IMR-90 (cell line): ENCODE measurements around the gene PDGFA. TPM values are rescaled to one million over a fixed set of nuclear protein-coding genes. Genes with fewer than 3 reads are reported as not detected.

Source experiments
- ATAC-seq: fragments of 200-7000 bp; cut with Tn5 transposase; 2 replicates; pipeline ENCODE4 v1.9.1; 2020; ENCODE audit warnings: low read depth, mild to moderate bottlenecking, moderate library complexity
- BruUV-seq: library from RNA; stranded (reverse); fragments of 400-500 nt; replicated peaks from 2 replicates; lab custom pipeline; 2021; lab: Mats Ljungman, UMichigan
- CTCF ChIA-PET: fragments of 300-600 bp; formaldehyde crosslinking; extraction: SDS; loops from one replicate; lab custom pipeline; 2021; ENCODE audit warnings: antibody characterized with exemption; lab: Yijun Ruan, JAX
- POLR2A ChIA-PET: fragments of 300-600 bp; sonication (Branson Sonifier 250); formaldehyde crosslinking; loops from one replicate; lab custom pipeline; 2022; ENCODE audit warnings: antibody characterized with exemption; ENCODE audit not compliant: unreplicated experiment; lab: Charles Lee
- DNase-seq: peaks from one replicate; pipeline ENCODE4 v3.0.0; 2013
- H2AFZ ChIP-seq: replicated peaks from 2 replicates; pipeline ENCODE3; 2013; ENCODE audit warnings: low read length, mild to moderate bottlenecking; ENCODE audit not compliant: poor library complexity
- H2AK5ac ChIP-seq: 2 replicates; pipeline ENCODE4 v1.6.1; 2013; ENCODE audit warnings: low read depth, low read length, inconsistent platforms
- H2AK9ac ChIP-seq: replicated peaks from 2 replicates; pipeline ENCODE3; 2013; ENCODE audit warnings: mild to moderate bottlenecking, low read depth, low read length, moderate library complexity; ENCODE audit not compliant: poor library complexity
- H2BK120ac ChIP-seq: 2 replicates; pipeline ENCODE4 v1.6.1; 2013; ENCODE audit warnings: low read depth, low read length, inconsistent platforms
- H2BK15ac ChIP-seq: 3 replicates; pipeline ENCODE4 v1.6.1; 2013; ENCODE audit warnings: low read depth, low read length, inconsistent platforms
- H2BK20ac ChIP-seq: 2 replicates; pipeline ENCODE4 v1.6.1; 2013; ENCODE audit warnings: low read depth, mild to moderate bottlenecking, inconsistent platforms, low read length, moderate library complexity
- H2BK5ac ChIP-seq: 2 replicates; pipeline ENCODE4 v1.6.1; 2013; ENCODE audit warnings: mild to moderate bottlenecking, low read depth, low read length, inconsistent platforms; ENCODE audit not compliant: poor library complexity, severe bottlenecking
- H3K14ac ChIP-seq: replicated peaks from 2 replicates; pipeline ENCODE4 v1.6.1; 2013; ENCODE audit warnings: low read depth, low read length, inconsistent platforms
- H3K18ac ChIP-seq: 2 replicates; pipeline ENCODE4 v1.6.1; 2013; ENCODE audit warnings: low read depth, low read length, control low read depth
- H3K23ac ChIP-seq: 2 replicates; pipeline ENCODE4 v1.6.1; 2013; ENCODE audit warnings: low read depth, low read length, inconsistent platforms
- H3K27ac ChIP-seq: 2 replicates; pipeline ENCODE4 v1.5.1; 2013; ENCODE audit warnings: mild to moderate bottlenecking, control low read depth, low read length; ENCODE audit not compliant: insufficient read depth
- H3K27me3 ChIP-seq: 2 replicates; pipeline ENCODE4 v1.6.1; 2013; ENCODE audit warnings: low read length; ENCODE audit not compliant: control insufficient read depth, insufficient read depth
- H3K36me3 ChIP-seq: 2 replicates; pipeline ENCODE4 v1.6.1; 2013; ENCODE audit warnings: low read length, mixed read lengths; ENCODE audit not compliant: control insufficient read depth, insufficient read depth
- H3K4ac ChIP-seq: 2 replicates; pipeline ENCODE4 v1.6.1; 2013; ENCODE audit warnings: low read depth, low read length, inconsistent platforms
- H3K4me1 ChIP-seq: 2 replicates; pipeline ENCODE4 v1.6.1; 2013; ENCODE audit warnings: low read length, mixed read lengths; ENCODE audit not compliant: control insufficient read depth, insufficient read depth
- H3K4me2 ChIP-seq: 2 replicates; pipeline ENCODE4 v1.6.1; 2013; ENCODE audit warnings: low read depth, mild to moderate bottlenecking, control low read depth, low read length, moderate library complexity
- H3K4me3 ChIP-seq: 2 replicates; pipeline ENCODE4 v1.5.1; 2013; ENCODE audit warnings: low read depth, mild to moderate bottlenecking, control low read depth, low read length, moderate library complexity; ENCODE audit not compliant: insufficient read depth
- H3K56ac ChIP-seq: 2 replicates; pipeline ENCODE4 v1.6.1; 2013; ENCODE audit warnings: low read length, inconsistent platforms; ENCODE audit not compliant: insufficient read depth; ENCODE audit errors: extremely low read depth
- H3K79me1 ChIP-seq, 2 experiments: 2 replicates each; pipeline ENCODE4 v1.6.1; 2013; ENCODE audit warnings: low read length in 2 of 2, inconsistent platforms in 1 of 2, low read depth in 1 of 2
- H3K9ac ChIP-seq: 2 replicates; pipeline ENCODE4 v1.6.1; 2013; ENCODE audit warnings: low read depth, low read length, control low read depth
- H3K9me1 ChIP-seq: 2 replicates; pipeline ENCODE4 v1.6.1; 2013; ENCODE audit warnings: low read length, inconsistent platforms; ENCODE audit not compliant: insufficient read depth
- H3K9me3 ChIP-seq: 2 replicates; pipeline ENCODE4 v1.6.1; 2013; ENCODE audit warnings: low read length; ENCODE audit not compliant: control insufficient read depth, insufficient read depth
- H4K20me1 ChIP-seq: 2 replicates; pipeline ENCODE4 v1.6.1; 2013; ENCODE audit warnings: low read length, inconsistent platforms; ENCODE audit not compliant: insufficient read depth
- H4K5ac ChIP-seq: 2 replicates; pipeline ENCODE4 v1.6.1; 2013; ENCODE audit warnings: mild to moderate bottlenecking, low read depth, low read length, control low read depth
- H4K8ac ChIP-seq, 2 experiments: 2 replicates each; pipeline ENCODE4 v1.6.1; 2013; ENCODE audit warnings: low read depth in 2 of 2, low read length in 2 of 2, control low read depth in 1 of 2, inconsistent platforms in 1 of 2
- H4K91ac ChIP-seq: 2 replicates; pipeline ENCODE4 v1.6.1; 2013; ENCODE audit warnings: low read depth, low read length, inconsistent platforms; ENCODE audit not compliant: insufficient read depth
- BHLHE40 ChIP-seq: fragments of 150-350 bp; IDR thresholded peaks from 2 replicates; pipeline ENCODE4 v1.6.1; 2016; ENCODE audit warnings: mild to moderate bottlenecking, low read depth, low read length
- CEBPB ChIP-seq: IDR thresholded peaks from 2 replicates; pipeline ENCODE4 v1.6.1; 2012; ENCODE audit warnings: low read depth, low read length, improper control_type of control experiment
- CHD1 ChIP-seq: IDR thresholded peaks from 2 replicates; pipeline ENCODE4 v1.6.1; 2012; ENCODE audit warnings: low read depth, low read length, improper control_type of control experiment
- CTCF ChIP-seq: conservative IDR thresholded peaks from 2 replicates; pipeline ENCODE4 v1.5.1; 2012; ENCODE audit warnings: mild to moderate bottlenecking, low read depth, low read length, improper control_type of control experiment
- FOS ChIP-seq: fragments of 150-350 bp; IDR thresholded peaks from 2 replicates; pipeline ENCODE4 v1.6.1; 2016; ENCODE audit warnings: low read depth, low read length
- MAFK ChIP-seq: IDR thresholded peaks from 2 replicates; pipeline ENCODE4 v1.6.1; 2012; ENCODE audit warnings: low read depth, low read length, improper control_type of control experiment
- MAZ ChIP-seq: IDR thresholded peaks from 2 replicates; pipeline ENCODE4 v1.6.1; 2012; ENCODE audit warnings: low read depth, mild to moderate bottlenecking, low read length, improper control_type of control experiment, moderate library complexity, borderline replicate concordance
- MXI1 ChIP-seq: IDR thresholded peaks from 2 replicates; pipeline ENCODE4 v1.6.1; 2012; ENCODE audit warnings: low read depth, mild to moderate bottlenecking, low read length, moderate library complexity, borderline replicate concordance
- NFE2L2 ChIP-seq: fragments of 150-350 bp; IDR thresholded peaks from 2 replicates; pipeline ENCODE4 v1.6.1; 2016; ENCODE audit warnings: low read depth, mild to moderate bottlenecking, low read length
- POLR2A ChIP-seq: IDR thresholded peaks from 2 replicates; pipeline ENCODE4 v1.6.1; 2012; ENCODE audit warnings: mild to moderate bottlenecking, low read depth, low read length
- RAD21 ChIP-seq: IDR thresholded peaks from 2 replicates; pipeline ENCODE4 v1.6.1; 2012; ENCODE audit warnings: low read length, improper control_type of control experiment
- RCOR1 ChIP-seq: IDR thresholded peaks from 2 replicates; pipeline ENCODE4 v1.6.1; 2012; ENCODE audit warnings: mild to moderate bottlenecking, low read length, improper control_type of control experiment; ENCODE audit not compliant: insufficient replicate concordance
- RFX5 ChIP-seq: IDR thresholded peaks from 2 replicates; pipeline ENCODE4 v1.8.0; 2012; ENCODE audit warnings: low read depth, mild to moderate bottlenecking, low read length, moderate library complexity
- SMC3 ChIP-seq: fragments of 150-350 bp; IDR thresholded peaks from 2 replicates; pipeline ENCODE4 v1.6.1; 2016; ENCODE audit warnings: low read depth, mild to moderate bottlenecking, antibody characterized with exemption, low read length, moderate library complexity
- WGBS, 2 experiments: methylation state at CpG; one replicate each; pipeline versions ENCODE4 v1.1.5 to v1.1.7; 2013; ENCODE audit warnings: missing lambda C conversion rate in 2 of 2; ENCODE audit not compliant: insufficient read length in 1 of 2; ENCODE audit errors: extremely low coverage in 2 of 2; 5-methylcytosine and 5-hydroxymethylcytosine counted together
- dilution Hi-C: fragments of 300-500 bp; cut with HindIII; formaldehyde crosslinking; loops from one replicate; pipeline ENCODE4 v1.14.3; 2018; ENCODE audit warnings: low sequenced_read_pairs; ENCODE audit not compliant: unreplicated experiment
- in situ Hi-C: fragments of 300-500 bp; cut with MboI; formaldehyde crosslinking; loops from 3 replicates; pipeline ENCODE4 v1.14.3; 2019; ENCODE audit warnings: low sequenced_read_pairs, inconsistent platforms, mixed read lengths
- intact Hi-C: fragments of 100-400 bp; cut with micrococcal nuclease; formaldehyde crosslinking; loops from 2 replicates; pipeline ENCODE4 v1.10.0; 2022
- polyA plus RNA-seq, 3 experiments: library from polyadenylated mRNA; depleted of rRNA; stranded (reverse); fragments of >200 nt; gene quantifications; 2 replicates each; pipeline ENCODE4 v1.2.3, GENCODE V29; 2012; ENCODE audit warnings: low replicate concordance in 1 of 3
- total RNA-seq: library from RNA; depleted of rRNA; stranded (reverse); fragments of >200 nt; gene quantifications from 2 replicates; pipeline ENCODE4 v1.2.3, GENCODE V29; 2012
- TF ChIP-seq, protein P1 (sequence below): fragments of 150-350 bp; IDR thresholded peaks from 2 replicates; pipeline ENCODE4 v1.6.1; 2016; ENCODE audit warnings: low read depth, mild to moderate bottlenecking, low read length, moderate library complexity, borderline replicate concordance

PDGFA gene
- total and polyA plus RNA-seq, 2 of the 4 experiments (the other 2 are of a cell fraction): 3.3 to 3.8 TPM

DNA sequence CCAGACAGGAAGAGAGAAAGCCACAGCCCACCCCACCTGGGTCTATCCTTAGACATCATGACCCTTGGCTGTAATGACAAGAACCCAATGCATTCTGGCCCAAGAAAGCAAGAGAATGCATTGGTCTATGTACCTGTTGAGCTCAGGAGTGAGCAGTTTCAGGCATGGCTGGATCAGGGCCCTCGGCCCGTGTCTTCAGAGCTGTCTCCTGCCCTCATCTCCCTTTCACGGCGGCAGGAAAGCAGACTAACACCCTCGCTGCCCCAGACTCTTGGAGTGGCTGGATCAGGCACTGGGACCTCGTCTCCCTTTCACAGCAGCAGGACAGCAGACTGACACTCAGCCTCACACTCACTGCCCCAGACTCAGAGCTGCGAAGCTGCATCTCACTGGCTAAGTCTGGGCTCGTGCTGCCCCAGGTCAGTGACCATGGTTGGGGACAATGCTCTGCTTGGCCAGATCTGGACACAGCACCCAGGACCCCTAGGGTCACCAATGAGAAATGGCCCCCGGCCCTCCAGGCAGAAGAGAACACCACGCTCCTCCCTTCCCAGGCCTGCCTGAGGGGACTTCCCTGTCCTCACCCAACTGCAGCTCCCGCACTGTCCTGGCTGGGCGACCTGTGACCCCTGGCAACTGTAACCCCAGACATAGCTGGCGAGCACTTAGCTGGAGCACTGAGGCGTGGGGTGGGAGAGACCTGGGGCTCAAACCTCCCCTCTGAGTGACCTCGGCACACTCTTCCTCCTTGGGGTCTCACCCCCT, 12.9 kb upstream of the PDGFA start:
- H2BK15ac ChIP-seq: no peak overlapping the region
- in situ Hi-C loops: loop anchor here (10.0 kb wide), 1 partner anchor 342 kb away; the partner anchor contains the start of gene GET4
- no peak overlapping the region for H3K9ac ChIP-seq
- dilution Hi-C loops: no loop called here
- CTCF ChIA-PET: no interaction called here
- no peak overlapping the region for H2BK120ac ChIP-seq
- no peak overlapping the region for H4K8ac ChIP-seq
- no peak overlapping the region for H2AFZ ChIP-seq
- no peak overlapping the region for H2AK9ac ChIP-seq
- no peak overlapping the region for H2BK5ac ChIP-seq
- H3K9me3 ChIP-seq: 0 out of 2 replicates have a peak, but pooled peaks cover 3% of the 10 kb centered on the region
- H3K79me1 ChIP-seq: no peaks in the 10 kb centered on the region
- no peaks in the 10 kb centered on the region for H3K36me3 ChIP-seq
- peaks cover under 1% of the 10 kb centered on the region for H3K4me1 ChIP-seq
- ATAC-seq: no peak
- H2BK20ac ChIP-seq: no peak overlapping the region
- no peak overlapping the region for H3K18ac ChIP-seq
- 60% methylated on average over 5 of the region's 15 CpGs; no CpG with 5 or more reads in 1 of the 2 experiments for WGBS, 2 experiments
- no peak overlapping the region; the same call in 1 of the 2 replicates for H2AK5ac ChIP-seq
- no peak overlapping the region for H3K14ac ChIP-seq
- no TSS peak for BruUV-seq
- DNase-seq: no peak
- POLR2A ChIA-PET: no interaction called here
- no peak overlapping the region for H3K56ac ChIP-seq
- intact Hi-C loops: no loop called here
- H4K20me1 ChIP-seq: no peaks in the 10 kb centered on the region
- H4K91ac ChIP-seq: no peak overlapping the region
- no peaks in the 10 kb centered on the region for H3K9me1 ChIP-seq
- no peak overlapping the region for H3K4ac ChIP-seq
- no peak overlapping the region for H3K4me3 ChIP-seq
- H4K5ac ChIP-seq: no peak overlapping the region
- H3K27ac ChIP-seq: no peak overlapping the region
- H3K23ac ChIP-seq: no peak overlapping the region
- no peak overlapping the region for H3K4me2 ChIP-seq
- H3K27me3 ChIP-seq: peaks cover 28% of the 10 kb centered on the region
- TF ChIP-seq CHD1: no peak
- TF ChIP-seq RAD21: no peak
- TF ChIP-seq, protein P1, sequence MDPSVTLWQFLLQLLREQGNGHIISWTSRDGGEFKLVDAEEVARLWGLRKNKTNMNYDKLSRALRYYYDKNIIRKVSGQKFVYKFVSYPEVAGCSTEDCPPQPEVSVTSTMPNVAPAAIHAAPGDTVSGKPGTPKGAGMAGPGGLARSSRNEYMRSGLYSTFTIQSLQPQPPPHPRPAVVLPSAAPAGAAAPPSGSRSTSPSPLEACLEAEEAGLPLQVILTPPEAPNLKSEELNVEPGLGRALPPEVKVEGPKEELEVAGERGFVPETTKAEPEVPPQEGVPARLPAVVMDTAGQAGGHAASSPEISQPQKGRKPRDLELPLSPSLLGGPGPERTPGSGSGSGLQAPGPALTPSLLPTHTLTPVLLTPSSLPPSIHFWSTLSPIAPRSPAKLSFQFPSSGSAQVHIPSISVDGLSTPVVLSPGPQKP: no peak
- TF ChIP-seq POLR2A: no peak
- no peak for TF ChIP-seq NFE2L2
- TF ChIP-seq CEBPB: no peak
- no peak for TF ChIP-seq MAZ
- TF ChIP-seq MXI1: no peak
- no peak for TF ChIP-seq RFX5
- no peak for TF ChIP-seq RCOR1
- TF ChIP-seq BHLHE40: no peak
- TF ChIP-seq SMC3: no peak
- no peak for TF ChIP-seq FOS
- TF ChIP-seq CTCF: no peak
- TF ChIP-seq MAFK: no peak
